ENCODE measurements around the gene SCART1. TPM values are rescaled to one million over a fixed set of nuclear protein-coding genes. Genes with fewer than 3 reads are reported as not detected.

Gene SCART1
- total RNA-seq, 6 experiments from 2014 or later: 0.18 to 1.6 (median 0.33) TPM

- H3K9me3 ChIP-seq: no peaks in the 10 kb centered on the region
- TF ChIP-seq POLR2A (IDR thresholded peaks at IDR 0.05): no peak
- TF ChIP-seq CTCF (IDR thresholded peaks at IDR 0.05): no peak
- intact Hi-C loops (cut with DNase I): loop anchor here in 1 of 2 donors (10.0 kb wide), 1 partner anchor 155 kb away; no protein-coding TSS in a partner anchor
- no peaks in the 10 kb centered on the region for H3K27me3 ChIP-seq
- no peak overlapping the region for H3K27ac ChIP-seq
- H3K4me1 ChIP-seq: no peaks in the 10 kb centered on the region
- WGBS (ENCODE audit: insufficient coverage, low coverage, low lambda C conversion rate, missing lambda C conversion rate): no CpG with 5 or more reads among the region's 17 CpGs
- H3K4me3 ChIP-seq: no peak overlapping the region
- H3K36me3 ChIP-seq: no peaks in the 10 kb centered on the region
- no peak for DNase-seq
- no peak for ATAC-seq
Observed at GRCh38 chr10:133420028-133420427, 33.7 kb upstream of the SCART1 start.

GRCh38 chr10:133420579-133420978, 33.2 kb upstream of the SCART1 start:
- no peaks in the 10 kb centered on the region for H3K4me1 ChIP-seq
- intact Hi-C loops (cut with DNase I): loop anchor here in 1 of 2 donors (10.0 kb wide), 1 partner anchor 154 kb away; no protein-coding TSS in a partner anchor
- no peaks in the 10 kb centered on the region for H3K36me3 ChIP-seq
- no peak overlapping the region for H3K27ac ChIP-seq
- H3K27me3 ChIP-seq: no peaks in the 10 kb centered on the region
- no peak overlapping the region for H3K4me3 ChIP-seq
- TF ChIP-seq POLR2A (IDR thresholded peaks at IDR 0.05): no peak
- no peak for TF ChIP-seq CTCF (IDR thresholded peaks at IDR 0.05)
- H3K9me3 ChIP-seq: no peaks in the 10 kb centered on the region
- ATAC-seq: no peak
- no CpG with 5 or more reads among the region's 6 CpGs for WGBS (ENCODE audit: insufficient coverage, low coverage, low lambda C conversion rate, missing lambda C conversion rate)
- no peak for DNase-seq

- DNase-seq: peak in 1 of 3 donors; percentile 43
- intact Hi-C loops (cut with DNase I): loop anchor here in 1 of 2 donors (10.0 kb wide), 1 partner anchor 153 kb away; no protein-coding TSS in a partner anchor
- no peak overlapping the region for H3K4me3 ChIP-seq
- TF ChIP-seq POLR2A (IDR thresholded peaks at IDR 0.05): no peak
- 100% methylated on average over 1 of the region's 17 CpGs for WGBS (ENCODE audit: insufficient coverage, low coverage, low lambda C conversion rate, missing lambda C conversion rate)
- no peaks in the 10 kb centered on the region for H3K27me3 ChIP-seq
- H3K36me3 ChIP-seq: no peaks in the 10 kb centered on the region
- H3K4me1 ChIP-seq: no peaks in the 10 kb centered on the region
- no peaks in the 10 kb centered on the region for H3K9me3 ChIP-seq
- ATAC-seq: peak in 2 of 4 donors; percentile 8 to 17
- H3K27ac ChIP-seq: no peak overlapping the region
Observed at GRCh38 chr10:133421336-133422222, 32.2 kb upstream of the SCART1 start.

GRCh38 chr10:133422223-133422806, 31.4 kb upstream of the SCART1 start:
- Histone ChIP-seq H3K27ac (no peak overlapping the region), H3K36me3 (no peaks in the 10 kb centered on the region), H3K9me3 (no peaks in the 10 kb centered on the region), H3K27me3 (no peaks in the 10 kb centered on the region), H3K4me1 (no peaks in the 10 kb centered on the region), H3K4me3 (no peak overlapping the region)
- intact Hi-C loops (cut with DNase I): loop anchor here in 1 of 2 donors (10.0 kb wide), 1 partner anchor 152 kb away; no protein-coding TSS in a partner anchor
- no CpG with 5 or more reads among the region's 16 CpGs for WGBS (ENCODE audit: insufficient coverage, low coverage, low lambda C conversion rate, missing lambda C conversion rate)
- TF ChIP-seq CTCF (IDR thresholded peaks at IDR 0.05): no peak
- TF ChIP-seq POLR2A (IDR thresholded peaks at IDR 0.05): no peak
- peak in 1 of 3 donors; percentile 49 for DNase-seq
- peak in 1 of 4 donors; percentile 3 for ATAC-seq

Measured in right lobe of liver (tissue), 6 donors.